SK-N-SH treated with all-trans-retinoic acid at 6 μM for 48 hours (cell line): ENCODE measurements around the gene IFITM1.

ENCODE experiments used
- ATAC-seq: fragments of 200-7000 bp; cut with Tn5 transposase; 3 replicates; pipeline ENCODE4 v1.9.1; 2020; ENCODE audit warnings: mild to moderate bottlenecking, moderate library complexity
- ARNTL ChIP-seq: fragments of 450-650 bp; formaldehyde crosslinking; IDR thresholded peaks from 2 replicates; pipeline ENCODE4 v1.5.0; 2020; ENCODE audit warnings: low read depth, mild to moderate bottlenecking, moderate library complexity, borderline replicate concordance
- BACH2 ChIP-seq: fragments of 250-450 bp; sonication (Bioruptor Pico); IDR thresholded peaks from 2 replicates; pipeline ENCODE4 v1.9.0; 2021; ENCODE audit warnings: mild to moderate bottlenecking, borderline replicate concordance
- CREB5 ChIP-seq: fragments of 250-450 bp; sonication (Bioruptor Pico); IDR thresholded peaks from 2 replicates; pipeline ENCODE4 v1.5.1; 2020; ENCODE audit warnings: low read depth, mild to moderate bottlenecking, moderate library complexity
- CSRNP3 ChIP-seq: fragments of 250-450 bp; sonication (Bioruptor Pico); IDR thresholded peaks from 2 replicates; pipeline ENCODE4 v1.5.1; 2021; ENCODE audit warnings: mild to moderate bottlenecking, moderate library complexity
- ESRRG ChIP-seq: fragments of 250-450 bp; sonication (Bioruptor Pico); IDR thresholded peaks from 2 replicates; pipeline ENCODE4 v1.6.1; 2021; ENCODE audit warnings: mild to moderate bottlenecking
- ISL1 ChIP-seq: fragments of 250-450 bp; sonication (Bioruptor Pico); IDR thresholded peaks from 2 replicates; pipeline ENCODE4 v2.1.2; 2022; ENCODE audit warnings: mild to moderate bottlenecking, moderate library complexity
- PATZ1 ChIP-seq: fragments of 250-450 bp; sonication (Bioruptor Pico); IDR thresholded peaks from 2 replicates; pipeline ENCODE4 v1.8.0; 2020; ENCODE audit warnings: mild to moderate bottlenecking, moderate library complexity, borderline replicate concordance
- POU6F1 ChIP-seq: fragments of 250-450 bp; sonication (Bioruptor Pico); IDR thresholded peaks from 2 replicates; pipeline ENCODE4 v1.8.0; 2021; ENCODE audit warnings: low read depth, mild to moderate bottlenecking, moderate library complexity, borderline replicate concordance
- RARB ChIP-seq: fragments of 250-450 bp; sonication (Bioruptor Pico); IDR thresholded peaks from 2 replicates; pipeline ENCODE4 v1.8.0; 2021; ENCODE audit warnings: mild to moderate bottlenecking, moderate library complexity
- SNAI2 ChIP-seq: fragments of 250-450 bp; sonication (Bioruptor Pico); IDR thresholded peaks from 2 replicates; pipeline ENCODE4 v1.5.0; 2020; ENCODE audit warnings: mild to moderate bottlenecking, moderate library complexity
- TCF4 ChIP-seq: fragments of 250-450 bp; sonication (Bioruptor Pico); IDR thresholded peaks from 2 replicates; pipeline ENCODE4 v1.8.0; 2021; ENCODE audit warnings: mild to moderate bottlenecking, moderate library complexity, borderline replicate concordance
- TOX ChIP-seq: fragments of 250-450 bp; sonication (Bioruptor Pico); IDR thresholded peaks from 2 replicates; pipeline ENCODE4 v1.8.0; 2021; ENCODE audit warnings: mild to moderate bottlenecking, moderate library complexity, borderline replicate concordance
- TSHZ2 ChIP-seq: fragments of 250-450 bp; sonication (Bioruptor Pico); IDR thresholded peaks from 2 replicates; pipeline ENCODE4 v1.5.0; 2020; ENCODE audit warnings: mild to moderate bottlenecking, moderate library complexity
- ZC3H10 ChIP-seq: fragments of 250-450 bp; sonication (Bioruptor Pico); IDR thresholded peaks from 2 replicates; pipeline ENCODE4 v1.5.1; 2021; ENCODE audit warnings: mild to moderate bottlenecking, moderate library complexity
- ZFP3 ChIP-seq: fragments of 250-450 bp; sonication (Bioruptor Pico); IDR thresholded peaks from 2 replicates; pipeline ENCODE4 v1.5.0; 2020; ENCODE audit warnings: mild to moderate bottlenecking, moderate library complexity
- ZNF70 ChIP-seq: fragments of 450-650 bp; formaldehyde crosslinking; IDR thresholded peaks from 2 replicates; pipeline ENCODE4 v1.5.0; 2020; ENCODE audit warnings: mild to moderate bottlenecking, moderate library complexity
- ZNF8 ChIP-seq: fragments of 450-650 bp; formaldehyde crosslinking; IDR thresholded peaks from 2 replicates; pipeline ENCODE4 v1.5.0; 2020; ENCODE audit warnings: mild to moderate bottlenecking, moderate library complexity

IFITM1 gene

GRCh38 chr11:299951-300735, 13.7 kb upstream of the IFITM1 start:
- TF ChIP-seq ZC3H10, result no peak
- no peak for TF ChIP-seq POU6F1 (CRISPR knock-in tag)
- TF ChIP-seq, all 23 proteins: peak for 0
- peak; percentile 15 for ATAC-seq

- TF ChIP-seq ISL1 (CRISPR knock-in tag) (no peak), TSHZ2 (CRISPR knock-in tag) (no peak), ZC3H10 (no peak), TCF4 (CRISPR knock-in tag) (no peak), ARNTL (no peak)
- TF ChIP-seq, all 23 proteins: peak for 0
- no peak for ATAC-seq
These were observed 10.5 kb upstream of the IFITM1 start for GRCh38 chr11:303363-303762.

- TF ChIP-seq ZFP3 (no peak), ARNTL (no peak)
- no peak for ATAC-seq
These were observed 9.8 kb upstream of the IFITM1 start for GRCh38 chr11:304061-304506.

- ATAC-seq, result peak; percentile 61; the same call in 2 of the 3 replicates
- TF ChIP-seq ZC3H10 (no peak), ZNF70 (CRISPR knock-in tag) (no peak), TOX (no peak), ESRRG (no peak), ZNF8 (CRISPR knock-in tag) (no peak), PATZ1 (CRISPR knock-in tag) (no peak), SNAI2 (CRISPR knock-in tag) (no peak), CREB5 (no peak), POU6F1 (CRISPR knock-in tag) (no peak), TCF4 (CRISPR knock-in tag) (no peak)
These were observed 8.7 kb upstream of the IFITM1 start for GRCh38 chr11:304915-305843.

GRCh38 chr11:305844-306211, 8.0 kb upstream of the IFITM1 start:
- ATAC-seq, result no peak
- no peak for TF ChIP-seq RARB (CRISPR knock-in tag)
- TF ChIP-seq SNAI2 (CRISPR knock-in tag), result no peak
- TF ChIP-seq TSHZ2 (CRISPR knock-in tag), result no peak
- no peak for TF ChIP-seq BACH2 (CRISPR knock-in tag)
- no peak for TF ChIP-seq TCF4 (CRISPR knock-in tag)
- no peak for TF ChIP-seq ZNF70 (CRISPR knock-in tag)
- no peak for TF ChIP-seq ZFP3
- no peak for TF ChIP-seq ZC3H10
- no peak for TF ChIP-seq ZNF8 (CRISPR knock-in tag)
- no peak for TF ChIP-seq ESRRG
- TF ChIP-seq CSRNP3 (CRISPR knock-in tag), result no peak
